Nephron (organoid): ENCODE measurements around the gene FILIP1.
A peak's percentile ranks its signal among the peaks of the same experiment; 100 is the strongest.

Experiments used
- H3K27ac Mint-ChIP-seq, 3 experiments: 2 replicates each; pipeline ENCODE4 v1.8.0; 2020; ENCODE audit warnings: mixed read lengths in 3 of 3, mild to moderate bottlenecking in 2 of 3, moderate library complexity in 1 of 3
- H3K27me3 Mint-ChIP-seq: 2 replicates; pipeline ENCODE4 v1.8.0; 2021; ENCODE audit warnings: low read depth, mild to moderate bottlenecking, moderate library complexity, mixed read lengths
- H3K36me3 Mint-ChIP-seq: 2 replicates; pipeline ENCODE4 v1.8.0; 2020; ENCODE audit warnings: low read depth, mixed read lengths
- H3K4me1 Mint-ChIP-seq: 2 replicates; pipeline ENCODE4 v1.8.0; 2020; ENCODE audit warnings: mixed read lengths
- H3K4me3 Mint-ChIP-seq, 3 experiments: 2 replicates each; pipeline ENCODE4 v1.8.0; 2020; ENCODE audit warnings: mild to moderate bottlenecking in 3 of 3, mixed read lengths in 3 of 3, moderate library complexity in 2 of 3
- H3K9me3 Mint-ChIP-seq: 2 replicates; pipeline ENCODE4 v1.8.0; 2020; ENCODE audit warnings: mixed read lengths
- TF ChIP-seq, protein P1 (sequence below), 3 experiments: fragments of 200-600 bp; sonication (generic); IDR thresholded peaks; one replicate each; pipeline ENCODE4 v1.5.0; 2021; ENCODE audit warnings: antibody characterized with exemption in 3 of 3; ENCODE audit not compliant: unreplicated experiment in 3 of 3

Gene FILIP1

GRCh38 chr6:75288023-75288422 lies 205.6 kb downstream of the FILIP1 start:
- Mint-ChIP-seq H3K4me1 (peaks cover 22% of the 10 kb centered on the region), H3K9me3 (no peaks in the 10 kb centered on the region), H3K27ac (no peak overlapping the region), H3K36me3 (no peaks in the 10 kb centered on the region), H3K27me3 (no peaks in the 10 kb centered on the region), H3K4me3 (no peak overlapping the region)
- TF ChIP-seq, protein P1, sequence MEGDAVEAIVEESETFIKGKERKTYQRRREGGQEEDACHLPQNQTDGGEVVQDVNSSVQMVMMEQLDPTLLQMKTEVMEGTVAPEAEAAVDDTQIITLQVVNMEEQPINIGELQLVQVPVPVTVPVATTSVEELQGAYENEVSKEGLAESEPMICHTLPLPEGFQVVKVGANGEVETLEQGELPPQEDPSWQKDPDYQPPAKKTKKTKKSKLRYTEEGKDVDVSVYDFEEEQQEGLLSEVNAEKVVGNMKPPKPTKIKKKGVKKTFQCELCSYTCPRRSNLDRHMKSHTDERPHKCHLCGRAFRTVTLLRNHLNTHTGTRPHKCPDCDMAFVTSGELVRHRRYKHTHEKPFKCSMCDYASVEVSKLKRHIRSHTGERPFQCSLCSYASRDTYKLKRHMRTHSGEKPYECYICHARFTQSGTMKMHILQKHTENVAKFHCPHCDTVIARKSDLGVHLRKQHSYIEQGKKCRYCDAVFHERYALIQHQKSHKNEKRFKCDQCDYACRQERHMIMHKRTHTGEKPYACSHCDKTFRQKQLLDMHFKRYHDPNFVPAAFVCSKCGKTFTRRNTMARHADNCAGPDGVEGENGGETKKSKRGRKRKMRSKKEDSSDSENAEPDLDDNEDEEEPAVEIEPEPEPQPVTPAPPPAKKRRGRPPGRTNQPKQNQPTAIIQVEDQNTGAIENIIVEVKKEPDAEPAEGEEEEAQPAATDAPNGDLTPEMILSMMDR (IDR thresholded peaks at IDR 0.05; ENCODE audit: unreplicated experiment in 3 of 3): no peak

DNA sequence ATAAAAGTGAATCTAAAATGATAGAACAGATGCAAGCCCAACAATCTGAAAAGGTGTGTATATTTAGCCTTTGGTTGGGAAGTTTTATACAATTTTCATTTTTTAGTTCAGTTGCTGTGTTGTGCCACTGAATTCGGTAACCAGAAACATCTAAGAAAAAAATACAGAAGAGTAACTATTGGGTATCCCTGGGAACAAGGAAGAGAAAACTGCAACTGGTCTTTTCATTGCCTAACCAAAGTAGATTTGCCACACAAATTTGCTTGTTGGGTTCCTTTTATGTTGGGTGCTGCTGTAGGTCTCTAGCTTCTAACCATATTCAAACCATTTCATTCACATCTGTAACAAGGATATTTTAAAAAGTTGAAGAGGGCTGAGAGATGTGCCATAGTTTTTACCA lies 206.2 kb downstream of the FILIP1 start:
- H3K27ac Mint-ChIP-seq: no peak overlapping the region
- no peak overlapping the region for H3K4me3 Mint-ChIP-seq
- peaks cover 26% of the 10 kb centered on the region for H3K4me1 Mint-ChIP-seq
- TF ChIP-seq, protein P1 (IDR thresholded peaks at IDR 0.05; ENCODE audit: unreplicated experiment in 3 of 3): no peak
- no peaks in the 10 kb centered on the region for H3K36me3 Mint-ChIP-seq
- no peaks in the 10 kb centered on the region for H3K9me3 Mint-ChIP-seq
- no peaks in the 10 kb centered on the region for H3K27me3 Mint-ChIP-seq

- H3K27me3 Mint-ChIP-seq: no peaks in the 10 kb centered on the region
Measured at GRCh38 chr6:75286955-75287354, 206.6 kb downstream of the FILIP1 start.

GRCh38 chr6:75285283-75285639 lies 208.3 kb downstream of the FILIP1 start:
- Mint-ChIP-seq H3K9me3 (no peaks in the 10 kb centered on the region), H3K27me3 (no peaks in the 10 kb centered on the region), H3K4me3 (no peak overlapping the region), H3K36me3 (no peaks in the 10 kb centered on the region), H3K27ac (no peak overlapping the region), H3K4me1 (peaks cover 32% of the 10 kb centered on the region)
- TF ChIP-seq, protein P1 (IDR thresholded peaks at IDR 0.05; ENCODE audit: unreplicated experiment in 3 of 3): no peak

More at GRCh38 chr6:75286955-75287354, 206.6 kb downstream of the FILIP1 start:
- no peaks in the 10 kb centered on the region for H3K9me3 Mint-ChIP-seq
- peak overlapping the region in 2 of 3 experiments; percentile 56 to 78 for H3K4me3 Mint-ChIP-seq
- H3K36me3 Mint-ChIP-seq: no peaks in the 10 kb centered on the region
- H3K4me1 Mint-ChIP-seq: peaks cover 31% of the 10 kb centered on the region
- peak overlapping the region in 1 of 3 experiments; percentile 12 for H3K27ac Mint-ChIP-seq
- TF ChIP-seq, protein P1 (IDR thresholded peaks at IDR 0.05; ENCODE audit: unreplicated experiment in 3 of 3): no peak

GRCh38 chr6:75284632-75285282 lies 208.8 kb downstream of the FILIP1 start, which contains the start of gene TMEM30A:
TMEM30A (minus strand) TSS chr6:75284792; CDS start chr6:75284638, 154 bp downstream.
- no peak within 1 kb of the TSS for H3K4me3 Mint-ChIP-seq
- peaks cover 33% of the 10 kb centered on the region for H3K4me1 Mint-ChIP-seq
- H3K9me3 Mint-ChIP-seq: no peaks in the 10 kb centered on the region
- H3K27me3 Mint-ChIP-seq: no peaks in the 10 kb centered on the region
- TF ChIP-seq, protein P1 (IDR thresholded peaks at IDR 0.05; ENCODE audit: unreplicated experiment in 3 of 3): no peak
- no peak within 1 kb of the TSS for H3K27ac Mint-ChIP-seq
- no peaks in the 10 kb centered on the region for H3K36me3 Mint-ChIP-seq
